Measurements from ENCODE around the gene LACRT. TPM values are rescaled to one million over a fixed set of nuclear protein-coding genes. Genes with fewer than 3 reads are reported as not detected.
A peak's percentile ranks its signal among the peaks of the same experiment; 100 is the strongest.

Gene LACRT
- total and polyA plus RNA-seq, 9 of the 15 experiments (the other 6 are each of a cell fraction or from before 2014, with no cell fraction given) = not detected

- no peak for TF ChIP-seq MXD1 (CRISPR knock-in tag; IDR thresholded peaks at IDR 0.05; ENCODE audit: borderline replicate concordance, poor library complexity, severe bottlenecking)
- no peak for TF ChIP-seq ZNF778 (CRISPR knock-in tag; IDR thresholded peaks at IDR 0.05)
- peak; percentile 89 for TF ChIP-seq ZNF512 (tag; IDR thresholded peaks at IDR 0.05)
- TF ChIP-seq ZSCAN29 (IDR thresholded peaks at IDR 0.05) = no peak
- no peak for TF ChIP-seq CBX3 (IDR thresholded peaks at IDR 0.05; ENCODE audit: borderline replicate concordance in 1 of 2, low read length in 2 of 2)
- TF ChIP-seq THRAP3 (IDR thresholded peaks at IDR 0.05; ENCODE audit: borderline replicate concordance) = 0 out of 2 replicates have a peak, but pooled peaks have one; percentile 32
- TF ChIP-seq MGA (IDR thresholded peaks at IDR 0.05) = no peak
- no peak for TF ChIP-seq E2F4 (CRISPR knock-in tag; IDR thresholded peaks at IDR 0.05; ENCODE audit: low read depth)
- TF ChIP-seq SRSF9 (IDR thresholded peaks at IDR 0.05; ENCODE audit: borderline replicate concordance, low read depth, low read length) = no peak
Measured at GRCh38 chr12:54622463-54623183, 12.1 kb downstream of the LACRT start (continued).

Data from K562 (cell line).